C4-2B (cell line): ENCODE measurements around the gene PROP1.
"Not testable (repeated sequence)": the region's sequence is repeated elsewhere in the genome, so short reads cannot be mapped to it uniquely, and the experiment has no call there.

Experiments used
- H3K27ac ChIP-seq: fragments of 450-650 bp; 2 replicates; pipeline ENCODE4 v1.5.1; 2017
- CTCF ChIP-seq: fragments of 450-650 bp; conservative IDR thresholded peaks from 2 replicates; pipeline ENCODE4 v1.5.1; 2017; ENCODE audit warnings: mild to moderate bottlenecking
- ZFX ChIP-seq: fragments of 450-650 bp; IDR thresholded peaks from 2 replicates; pipeline ENCODE4 v1.6.1; 2017

PROP1 gene

GRCh38 chr5:177963966-177964365 lies 32.1 kb downstream of the PROP1 start:
- no peak overlapping the region for H3K27ac ChIP-seq
- TF ChIP-seq CTCF = no peak
- no peak for TF ChIP-seq ZFX

GRCh38 chr5:177959315-177959714 lies 36.7 kb downstream of the PROP1 start:
- H3K27ac ChIP-seq = no peak overlapping the region
- TF ChIP-seq CTCF (no peak), ZFX (no peak)

GRCh38 chr5:177958696-177959095 lies 37.3 kb downstream of the PROP1 start:
- no peak overlapping the region for H3K27ac ChIP-seq
- no peak for TF ChIP-seq CTCF
- TF ChIP-seq ZFX = no peak

GRCh38 chr5:177957241-177957640 lies 38.8 kb downstream of the PROP1 start:
- H3K27ac ChIP-seq = no peak overlapping the region
- no peak for TF ChIP-seq CTCF

GRCh38 chr5:177953101-177953500 lies 42.9 kb downstream of the PROP1 start:
- H3K27ac ChIP-seq = not testable (repeated sequence)

- not testable (repeated sequence) for H3K27ac ChIP-seq
Observed at GRCh38 chr5:177949656-177950055, 46.4 kb downstream of the PROP1 start.

- not testable (repeated sequence) for H3K27ac ChIP-seq
Observed at GRCh38 chr5:177949065-177949464, 47.0 kb downstream of the PROP1 start.

GRCh38 chr5:177947912-177948311 lies 48.1 kb downstream of the PROP1 start:
- peak; percentile 19 for TF ChIP-seq CTCF
- not testable (repeated sequence) for H3K27ac ChIP-seq

GRCh38 chr5:177945601-177946283 lies 50.3 kb downstream of the PROP1 start:
- not testable (repeated sequence) for H3K27ac ChIP-seq

GRCh38 chr5:177945145-177945544 lies 50.9 kb downstream of the PROP1 start:
- not testable (repeated sequence) for H3K27ac ChIP-seq

GRCh38 chr5:177943805-177944736 lies 52.0 kb downstream of the PROP1 start:
- H3K27ac ChIP-seq = not testable (repeated sequence)

GRCh38 chr5:177942896-177943295 lies 53.1 kb downstream of the PROP1 start:
- H3K27ac ChIP-seq = not testable (repeated sequence)
